GM13977 (cell line): ENCODE measurements around the gene CYP3A7.
"Not testable (repeated sequence)": the region's sequence is repeated elsewhere in the genome, so short reads cannot be mapped to it uniquely, and the experiment has no call there.

Experiments
- DNase-seq: peaks from one replicate; pipeline ENCODE4 v3.0.0; 2012; ENCODE audit warnings: low spot score
- CTCF ChIP-seq: IDR thresholded peaks from 2 replicates; pipeline ENCODE4 v1.5.1; 2012; ENCODE audit warnings: mild to moderate bottlenecking, control low read depth; ENCODE audit not compliant: insufficient read depth; ENCODE audit errors: extremely low read depth, missing control alignments
- in situ Hi-C: fragments of 300-500 bp; cut with MboI; formaldehyde crosslinking; loops from one replicate; pipeline ENCODE4 v1.12.0; 2022; ENCODE audit warnings: low sequenced_read_pairs, low pct_unique_long_range_greater_than_20kb, mixed read lengths, inconsistent platforms; ENCODE audit not compliant: unreplicated experiment

CYP3A7 gene

GRCh38 chr7:99734987-99735386 lies at the start of gene CYP3A7:
TSS of gene CYP3A7 (minus strand) at chr7:99735196. CDS start at chr7:99735093, 103 bp downstream.
- DNase-seq, result no peak
- no peak for TF ChIP-seq CTCF
- in situ Hi-C loops, result no loop called here

DNA sequence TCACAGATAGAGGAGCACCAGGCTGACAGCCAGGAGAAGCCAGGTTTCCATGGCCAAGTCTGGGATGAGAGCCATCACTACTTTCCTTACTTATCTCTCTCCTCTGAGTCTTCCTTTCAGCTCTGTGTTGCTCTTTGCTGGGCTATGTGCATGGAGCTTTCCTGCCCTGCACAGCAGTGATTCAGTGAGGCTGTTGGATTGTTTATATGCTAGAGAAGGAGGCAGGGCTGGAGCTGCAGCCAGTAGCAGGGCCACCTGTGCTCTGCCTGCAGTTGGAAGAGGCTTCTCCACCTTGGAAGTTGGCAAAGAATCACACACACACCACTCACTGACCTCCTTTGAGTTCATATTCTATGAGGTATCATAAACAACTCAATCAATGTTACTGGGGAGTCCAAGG lies 49.0 kb upstream of the CYP3A7 start, which contains the start of gene CYP3A4:
Gene CYP3A4, minus strand, starts transcription at position 178 of the 400 bp plus-strand sequence. Its CDS starts 103 bp downstream, at position 75.
- in situ Hi-C loops, result no loop called here
- DNase-seq, result no peak
- no peak for TF ChIP-seq CTCF

- no peak for DNase-seq
- in situ Hi-C loops, result no loop called here
- no peak for TF ChIP-seq CTCF
These were observed 47.3 kb upstream of the CYP3A7 start for GRCh38 chr7:99782012-99782953.

- DNase-seq, result no peak
- no peak for TF ChIP-seq CTCF
- in situ Hi-C loops, result no loop called here
These were observed 45.6 kb upstream of the CYP3A7 start for GRCh38 chr7:99780588-99780987.

DNA sequence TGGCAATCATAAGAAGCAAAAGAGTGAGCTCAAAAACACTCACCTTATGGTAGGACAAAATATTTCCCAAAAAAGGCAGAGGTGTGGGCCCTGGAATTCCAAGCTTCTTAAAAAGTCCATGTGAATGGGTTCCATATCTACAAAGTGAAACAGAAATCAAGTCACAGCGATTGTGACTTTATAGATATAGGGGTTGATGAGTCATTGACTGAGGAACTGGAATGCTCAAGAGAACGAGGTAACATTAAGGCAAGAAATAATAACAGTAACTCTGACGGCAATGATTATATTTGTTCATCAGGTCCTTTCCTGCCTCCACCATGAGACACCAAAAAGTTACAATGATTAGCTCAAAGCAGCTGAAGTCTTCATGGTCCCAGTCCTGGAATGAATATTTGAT lies 45.0 kb upstream of the CYP3A7 start:
- TF ChIP-seq CTCF, result no peak
- in situ Hi-C loops, result no loop called here
- no peak for DNase-seq

DNA sequence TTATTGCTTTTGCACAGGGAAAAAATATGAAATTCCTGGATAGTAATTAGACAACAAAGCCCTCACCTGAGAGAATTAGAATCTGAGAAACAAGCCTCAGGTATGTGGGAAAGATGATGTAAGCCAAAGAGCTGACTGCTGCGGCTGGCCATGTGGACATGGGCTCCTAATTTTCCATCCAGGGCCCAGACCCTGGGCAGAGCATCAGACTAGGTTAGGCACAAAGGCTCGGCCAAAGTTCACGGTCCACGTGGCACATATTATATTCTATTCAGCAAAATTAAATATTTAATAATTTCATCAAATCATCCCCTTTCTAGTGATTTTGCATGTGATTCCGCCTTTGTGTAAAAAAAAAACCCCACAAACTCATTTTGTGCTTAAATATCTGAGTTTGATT lies 43.9 kb upstream of the CYP3A7 start:
- DNase-seq, result no peak
- in situ Hi-C loops, result no loop called here
- TF ChIP-seq CTCF, result no peak

DNA sequence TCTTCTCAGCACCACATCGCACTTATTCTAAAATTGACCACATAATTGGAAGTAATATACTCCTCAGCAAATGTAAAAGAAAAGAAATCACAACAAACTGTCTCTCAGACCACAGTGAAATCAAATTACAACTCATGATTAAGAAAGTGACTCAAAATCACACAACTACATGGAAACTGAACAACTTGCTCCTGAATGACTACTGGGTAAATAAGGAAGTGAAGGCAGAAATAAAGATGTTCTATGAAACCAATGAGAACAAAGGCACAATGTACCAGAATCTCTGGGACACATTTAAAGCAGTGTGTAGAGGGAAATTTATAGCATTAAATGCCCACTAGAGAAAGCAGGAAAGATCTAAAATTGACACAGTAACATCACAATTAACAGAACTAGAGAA lies 38.4 kb upstream of the CYP3A7 start:
- in situ Hi-C loops, DNase-seq: not testable (repeated sequence)
